NCI-H510A treated with DMSO at 0.1 percent for 48 hours (cell line): ENCODE data around the gene ALDOA.
"Not testable (repeated sequence)": the region's sequence is repeated elsewhere in the genome, so short reads cannot be mapped to it uniquely, and the experiment has no call there.

Experiments
- DNase-seq: peaks from one replicate; lab custom pipeline; 2025; lab: John Stamatoyannopoulos, UW

Gene ALDOA

DNA sequence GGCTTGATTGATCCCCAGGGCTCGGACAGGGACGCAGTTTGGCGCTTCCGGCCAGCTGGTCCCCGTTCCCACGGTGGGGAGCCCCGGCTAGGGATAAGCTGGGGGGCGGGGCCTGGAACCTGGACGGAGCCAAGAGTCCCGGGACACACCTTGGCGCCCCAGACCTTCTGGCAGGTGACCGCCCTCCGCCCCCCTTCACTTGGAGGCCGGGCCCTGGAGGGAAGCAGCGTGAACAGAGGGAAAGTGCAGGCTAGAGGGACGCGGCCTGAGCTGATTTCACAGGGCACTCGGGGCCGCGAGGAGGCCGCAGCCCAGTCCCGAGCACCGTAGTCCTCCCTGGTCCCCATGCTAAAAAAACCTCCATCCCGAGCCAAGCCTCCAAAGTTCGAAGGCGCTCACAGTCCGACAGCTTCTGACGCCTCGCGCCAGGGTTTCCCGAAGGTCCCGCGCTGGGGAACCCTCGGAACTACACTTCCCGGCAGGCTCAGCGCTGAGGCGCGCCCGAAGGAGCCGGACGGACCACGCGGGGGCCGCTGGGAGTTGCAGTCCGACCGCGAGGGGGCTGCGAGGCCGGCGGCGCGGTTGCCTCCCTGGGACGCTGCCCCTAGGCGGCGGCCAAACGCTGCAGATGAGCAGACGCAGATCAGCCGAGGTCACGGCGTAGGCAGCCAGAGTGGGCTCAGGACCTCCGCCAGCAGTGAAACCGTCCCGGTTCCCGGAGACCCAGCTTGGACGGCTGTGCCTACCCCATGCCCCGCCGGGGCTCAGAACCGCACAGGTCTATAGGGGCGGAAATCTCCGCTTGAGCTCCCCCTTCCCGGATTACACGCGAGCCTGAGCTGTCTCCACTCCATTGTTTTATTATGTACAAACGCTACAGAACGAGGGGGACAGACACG is 26.2 kb downstream of the ALDOA start, which contains the start of gene TBX6:
Gene TBX6 (minus strand): TSS at position 451 of the 899 bp plus-strand sequence. CDS start 731 bp downstream, outside the sequence.
- peak; percentile 94 for DNase-seq

DNA sequence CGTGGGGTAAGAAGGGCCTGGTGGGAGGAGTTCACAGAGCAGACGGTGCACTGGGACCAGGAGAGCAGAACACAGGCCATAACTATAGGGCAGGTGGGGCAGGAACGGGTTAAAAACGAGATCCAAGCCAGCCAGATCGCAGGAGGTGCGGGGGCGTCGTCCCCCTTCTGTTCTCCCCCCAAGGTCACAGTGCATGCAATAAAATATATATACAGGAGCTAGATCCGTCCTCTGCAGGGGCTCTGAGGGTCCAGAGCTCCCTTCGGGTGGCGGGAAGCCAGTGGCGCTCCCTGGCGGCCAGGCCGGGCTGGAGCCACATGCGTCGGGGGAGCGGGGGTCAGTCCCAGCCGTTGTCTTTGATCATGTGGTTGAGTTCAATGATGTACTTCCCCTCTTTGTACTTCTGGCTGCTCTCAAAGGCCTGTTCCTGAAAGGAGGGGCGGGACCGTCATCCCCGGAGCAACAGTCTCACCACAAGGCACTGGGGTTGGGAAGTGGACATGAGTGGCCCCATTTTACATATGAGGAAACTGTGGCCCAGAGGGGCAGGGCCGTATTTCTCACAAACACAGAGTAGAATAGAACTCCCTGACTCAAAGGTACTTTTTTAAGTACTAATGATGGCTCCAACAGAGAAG is 26.9 kb downstream of the ALDOA start:
- peak; percentile 92 for DNase-seq

DNA sequence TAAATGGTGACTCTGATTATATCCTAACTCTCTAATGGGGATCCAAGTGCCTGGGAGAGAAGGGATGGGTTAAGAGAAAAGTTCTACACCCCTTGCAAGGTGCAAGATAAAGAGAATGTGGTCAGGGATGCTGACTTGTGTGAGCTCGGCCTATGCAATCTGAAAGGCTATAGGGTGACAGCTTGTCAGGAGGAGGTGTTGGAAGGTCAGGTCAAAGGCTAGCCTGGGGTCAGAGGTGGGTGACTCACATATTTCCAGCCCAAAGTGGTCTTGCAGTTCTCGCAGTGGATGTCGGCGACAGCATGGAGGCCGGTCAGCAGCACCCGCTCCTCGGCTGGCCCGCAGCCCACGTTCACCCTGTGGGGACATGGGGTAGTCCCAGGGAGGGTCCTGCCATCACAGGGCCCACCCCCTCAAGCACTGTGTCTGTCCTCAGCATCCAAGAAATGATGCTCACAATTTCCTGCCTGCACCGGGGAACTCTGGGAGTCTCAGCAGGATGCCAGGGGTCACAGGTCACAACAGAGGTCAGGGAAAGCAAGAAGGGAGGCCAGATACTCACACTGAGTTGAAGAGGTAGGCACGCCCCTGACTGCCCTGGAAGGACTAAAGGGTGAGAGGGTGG is 29.1 kb downstream of the ALDOA start:
- DNase-seq, result no peak

DNA sequence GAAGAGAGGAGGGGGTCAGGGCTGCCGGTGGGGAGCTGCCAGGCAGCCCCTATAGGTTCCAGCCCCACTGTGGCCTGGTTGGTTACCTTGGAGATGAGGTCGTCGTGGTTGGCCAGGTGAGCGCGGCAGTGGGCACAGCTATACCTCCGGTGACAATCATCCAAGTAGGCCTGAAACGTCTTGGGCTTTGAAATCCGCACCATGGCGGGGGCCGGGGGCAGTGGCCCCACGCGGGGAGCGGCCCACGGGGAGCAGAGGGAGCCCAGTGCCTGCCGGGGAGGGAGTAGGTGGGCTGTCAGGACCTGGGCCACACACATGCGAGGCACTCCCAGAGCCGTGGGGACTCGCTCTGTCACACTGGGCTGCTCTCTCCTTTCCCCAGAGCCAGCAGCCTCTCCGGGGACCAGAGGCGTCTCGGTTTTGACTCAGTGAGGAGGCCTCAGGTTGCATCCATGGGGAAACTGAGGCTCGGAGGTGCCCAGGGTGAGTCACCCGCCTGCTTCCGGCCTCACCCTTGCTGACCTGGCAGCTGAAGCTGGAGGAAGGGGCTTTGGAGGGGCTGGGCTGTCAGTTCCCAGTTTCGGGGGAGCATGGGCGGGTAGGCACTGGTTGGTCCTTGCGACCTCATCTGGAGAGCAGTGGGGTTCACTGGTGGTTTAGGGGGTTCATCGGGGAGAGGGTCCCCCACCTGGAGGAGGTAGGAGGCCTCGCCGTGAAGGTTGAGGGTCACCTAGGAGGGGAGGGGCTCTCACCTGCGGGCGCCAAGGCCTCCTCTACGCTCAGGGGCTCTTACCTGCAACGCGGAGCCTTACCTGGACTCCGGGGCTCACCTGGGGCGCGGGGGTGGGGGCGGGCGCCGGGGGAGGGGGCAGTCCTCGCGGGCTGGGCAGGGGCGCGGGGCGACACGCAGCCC is 29.9 kb downstream of the ALDOA start:
- no peak for DNase-seq

DNA sequence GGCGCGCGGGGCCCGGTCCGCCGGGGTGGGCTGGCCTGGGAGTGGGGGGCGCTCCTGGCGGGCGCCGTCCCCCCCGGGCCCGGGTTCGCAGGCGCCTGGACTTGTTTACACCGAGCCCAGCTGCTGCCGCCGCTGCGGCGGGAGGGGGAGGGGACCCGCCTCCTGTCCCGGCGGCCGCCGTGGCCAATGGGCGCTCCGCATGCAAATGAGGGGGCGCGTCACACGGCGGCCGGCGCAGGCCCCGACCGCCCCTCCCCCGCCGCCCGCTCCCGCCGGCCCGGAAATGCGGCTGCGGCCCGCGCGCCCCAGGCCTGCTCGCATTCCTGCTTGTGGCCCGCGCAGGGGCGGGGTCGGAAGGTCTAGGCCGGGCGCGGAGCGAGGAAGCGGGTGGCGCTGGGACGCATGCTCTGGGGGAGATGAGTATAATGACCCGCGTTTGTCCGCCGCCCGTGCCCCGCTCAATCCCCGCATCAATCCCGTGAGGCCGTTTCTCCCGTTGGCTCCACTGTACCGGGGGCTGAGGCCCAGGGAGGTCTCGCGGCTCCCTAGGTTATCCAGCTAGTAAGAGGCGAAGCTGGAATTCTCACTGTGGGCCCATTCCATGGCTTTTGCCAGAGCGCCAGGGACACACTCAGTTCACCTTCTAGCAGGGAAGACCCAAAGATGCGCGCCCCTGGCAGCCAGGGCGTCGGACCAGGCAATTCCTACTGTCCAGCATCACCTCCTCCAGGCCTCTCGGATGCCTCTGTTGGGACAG is 30.7 kb downstream of the ALDOA start, which contains the start of gene YPEL3:
Gene YPEL3 (minus strand): TSS at position 109 of the 757 bp plus-strand sequence. CDS start 731 bp downstream, outside the sequence.
- peak; percentile 87 for DNase-seq

GRCh38 chr16:30096862-30097563 is 31.5 kb downstream of the ALDOA start:
- no peak for DNase-seq

DNA sequence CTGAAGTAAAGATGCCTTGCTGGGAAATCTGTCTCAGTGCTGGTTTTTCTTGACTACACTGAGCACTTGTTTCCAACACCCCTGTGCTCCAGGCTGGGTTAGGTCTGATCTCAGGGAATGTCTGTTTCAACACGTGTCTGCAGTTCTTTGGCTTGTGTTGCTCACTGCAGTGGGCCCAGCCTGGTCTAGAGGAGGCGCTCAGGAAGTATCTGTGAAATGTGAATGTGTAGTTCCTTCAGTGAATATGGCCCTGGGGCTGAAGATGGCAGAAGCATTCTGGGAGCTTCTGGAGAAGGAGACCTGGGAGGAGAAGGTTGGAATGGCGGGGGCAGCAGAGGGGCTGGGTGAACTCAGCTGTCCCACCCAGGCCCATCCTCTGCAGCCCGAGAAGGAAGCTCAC is 38.5 kb downstream of the ALDOA start:
- no peak for DNase-seq

GRCh38 chr16:30104492-30104891 is 38.9 kb downstream of the ALDOA start:
- DNase-seq, result peak; percentile 63

DNA sequence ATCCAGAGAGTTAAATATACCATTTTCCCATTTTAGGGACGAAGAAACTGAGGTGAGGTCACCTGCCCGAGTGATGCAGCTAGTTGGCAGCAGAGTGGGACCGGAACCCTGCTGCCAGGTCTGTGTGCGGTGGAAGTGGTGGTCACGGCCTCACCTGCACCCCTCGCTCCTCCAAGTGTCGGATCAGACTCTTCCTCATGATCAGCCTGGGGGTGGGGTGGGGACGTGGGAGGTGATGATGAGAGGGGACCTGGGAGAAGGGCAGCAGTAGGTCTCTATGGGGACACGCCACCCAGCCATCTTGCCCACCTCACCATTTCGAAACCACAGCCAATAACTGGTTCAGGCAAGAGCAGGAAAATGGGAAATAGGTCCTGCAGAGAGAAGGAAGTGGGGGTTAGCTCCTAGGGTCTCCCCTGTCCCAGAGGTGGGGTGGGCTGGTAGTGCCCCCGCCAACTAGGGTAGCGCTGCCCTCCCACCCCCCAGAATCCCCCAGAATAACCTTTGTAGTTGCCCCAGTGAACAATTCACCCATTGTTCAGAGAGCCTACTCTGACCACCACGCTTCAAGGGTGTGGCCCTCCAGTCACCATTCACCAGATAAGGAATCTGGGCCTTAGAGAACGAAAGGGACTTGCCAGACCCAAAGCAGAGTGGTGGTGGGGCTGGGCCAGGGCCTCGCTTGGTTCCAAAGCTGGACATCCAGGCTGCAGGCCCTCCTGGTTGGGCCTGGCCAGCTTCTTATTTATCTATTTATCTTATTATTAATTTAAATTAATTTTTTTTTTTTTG is 42.7 kb downstream of the ALDOA start:
- no peak for DNase-seq

- no peak for DNase-seq
These were observed 45.1 kb downstream of the ALDOA start for GRCh38 chr16:30110661-30111060.

DNA sequence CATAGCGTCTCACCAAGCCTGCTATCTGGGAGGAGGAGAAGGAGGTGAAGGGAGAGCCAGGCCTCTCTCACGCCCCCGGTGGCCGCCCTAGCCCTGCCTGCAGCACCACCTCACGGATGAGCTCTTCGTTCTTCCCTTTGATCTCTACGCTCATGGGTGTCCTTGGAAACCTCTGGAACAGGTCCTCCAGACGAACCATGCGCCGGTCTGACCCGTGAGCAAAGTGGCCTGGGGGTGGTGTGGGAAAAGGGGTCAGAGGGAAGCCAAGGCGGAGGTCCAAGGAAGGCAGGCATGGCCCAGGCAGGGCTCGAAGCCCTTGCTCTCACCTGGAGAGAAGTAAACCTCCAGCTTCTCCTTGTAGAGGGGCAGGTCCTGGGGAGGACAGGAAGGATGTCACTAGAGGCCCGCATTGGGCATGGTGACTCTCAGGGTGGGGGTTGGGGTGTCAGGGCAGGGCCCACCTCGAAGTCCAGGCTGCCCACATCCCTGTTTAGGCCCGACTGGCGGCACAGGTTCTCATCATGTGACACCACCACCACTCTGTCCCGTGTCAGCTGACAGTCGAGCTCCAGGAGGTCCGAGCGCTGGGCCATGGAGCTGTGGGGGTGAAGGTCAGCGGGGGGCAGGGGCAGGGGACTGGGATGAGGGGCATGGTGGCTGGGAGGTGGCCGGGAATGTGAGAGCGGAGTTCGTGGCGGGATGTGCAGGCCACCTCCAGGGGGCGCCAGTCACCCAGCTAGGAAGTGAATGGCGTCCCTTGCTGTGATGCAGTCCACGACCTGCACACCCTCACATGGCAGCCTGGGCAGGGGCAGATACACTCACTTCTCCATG is 46.9 kb downstream of the ALDOA start:
- peak; percentile 24 for DNase-seq

DNA sequence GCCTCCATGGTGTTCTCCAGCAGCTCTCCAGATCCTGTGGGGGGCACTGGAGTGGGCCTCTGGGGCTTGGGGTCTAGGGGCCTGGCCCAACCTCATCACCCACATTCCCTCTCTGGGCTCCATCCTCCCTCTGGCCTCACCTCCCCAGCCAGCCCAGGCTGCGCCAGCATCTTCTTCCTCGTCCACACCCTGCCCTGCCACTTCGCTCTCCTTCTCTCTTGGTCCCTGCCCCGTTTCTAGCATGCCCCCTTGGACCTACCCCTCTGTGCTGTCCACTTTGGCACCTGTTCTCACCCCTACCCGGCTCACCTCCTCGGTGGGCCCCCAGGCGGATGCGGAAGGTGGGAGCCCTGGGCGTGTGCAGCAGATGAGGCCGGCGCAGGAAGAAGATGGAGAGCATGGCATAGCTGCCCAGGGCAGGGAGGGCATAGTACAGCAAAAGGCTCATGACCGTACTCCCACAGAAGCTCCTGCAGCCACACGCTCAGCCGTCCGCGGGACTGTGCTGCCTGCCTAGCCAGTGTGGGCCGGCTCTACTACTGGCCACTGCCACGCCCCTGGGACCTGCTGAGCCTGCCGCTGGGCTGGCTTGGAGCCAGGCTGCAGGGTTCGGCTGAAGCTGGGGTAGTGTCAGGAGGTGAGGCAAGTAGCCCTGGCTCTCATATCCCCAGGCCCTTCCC is 47.6 kb downstream of the ALDOA start, which contains the start of gene GDPD3:
Gene GDPD3 (minus strand): TSS at position 507 of the 680 bp plus-strand sequence. CDS start 59 bp downstream, at position 448.
- DNase-seq, result no peak

- DNase-seq, result no peak
These were observed 48.3 kb downstream of the ALDOA start for GRCh38 chr16:30113711-30114333.

DNA sequence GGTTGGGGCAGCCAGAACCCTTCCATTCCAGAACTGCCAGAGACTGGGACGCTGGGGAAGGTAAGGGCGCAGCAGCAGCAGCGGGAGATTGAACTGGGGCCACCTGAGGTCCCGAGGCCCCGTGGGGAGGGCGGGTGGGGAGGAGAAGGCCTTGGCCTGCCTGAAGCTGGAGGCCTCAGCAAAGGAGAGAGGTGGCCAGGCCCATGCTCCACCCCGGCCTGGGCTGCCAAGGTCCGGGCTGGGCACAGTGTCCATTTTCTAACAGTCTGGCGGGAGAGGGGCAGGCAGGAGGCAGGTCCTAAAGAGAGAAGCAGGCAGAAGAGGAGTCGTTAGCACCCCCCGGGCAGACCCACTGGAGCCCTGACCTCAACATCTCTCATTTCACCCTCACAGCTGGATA is 48.9 kb downstream of the ALDOA start:
- no peak for DNase-seq

DNA sequence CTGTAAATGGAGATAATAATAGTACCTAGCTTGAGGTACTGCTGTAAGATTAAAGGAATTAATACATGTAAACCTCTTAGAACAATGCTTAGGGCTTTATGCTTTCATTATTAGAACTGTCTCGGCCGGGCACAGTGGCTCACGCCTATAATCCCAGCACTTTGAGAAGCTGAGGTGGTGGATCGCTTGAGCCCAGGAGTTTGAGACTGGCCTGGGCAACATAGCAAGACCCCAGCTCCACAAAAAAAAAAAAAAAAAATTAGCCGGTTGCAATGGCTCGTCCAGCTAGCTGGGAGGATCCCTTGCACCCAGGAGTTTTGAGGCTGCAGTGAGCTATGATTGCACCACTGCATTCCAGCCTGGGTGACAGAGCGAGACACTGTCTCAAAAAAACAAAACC is 49.3 kb downstream of the ALDOA start:
- DNase-seq, result not testable (repeated sequence)

GRCh38 chr16:30115238-30115637 is 49.7 kb downstream of the ALDOA start:
- peak; percentile 77 for DNase-seq
